Astrocyte (in vitro differentiated cells and primary cell): ENCODE measurements around the gene GPR158. TPM values are rescaled to one million over a fixed set of nuclear protein-coding genes. Genes with fewer than 3 reads are reported as not detected.
A peak's percentile ranks its signal among the peaks of the same experiment; 100 is the strongest.

ENCODE experiments used
- DNase-seq: peaks from one replicate; pipeline ENCODE4 v3.0.0-alpha.2; 2010; ENCODE audit warnings: low read depth
- FAIRE-seq: peaks from 2 replicates; lab custom pipeline; 2011; peaks lifted over from hg19 to GRCh38; lab: Jason Lieb, UNC
- H2AFZ ChIP-seq: 2 replicates; pipeline ENCODE4 v1.6.0; 2012; ENCODE audit warnings: low read depth, low read length, inconsistent platforms
- H3K27ac ChIP-seq: 2 replicates; pipeline ENCODE4 v1.5.1; 2011; ENCODE audit warnings: low read depth, low read length, inconsistent platforms
- H3K27me3 ChIP-seq: 2 replicates; pipeline ENCODE4 v1.6.0; 2011; ENCODE audit warnings: low read length, inconsistent platforms; ENCODE audit not compliant: insufficient read depth
- H3K36me3 ChIP-seq: 2 replicates; pipeline ENCODE4 v1.5.1; 2011; ENCODE audit warnings: low read length, inconsistent platforms; ENCODE audit not compliant: insufficient read depth
- H3K4me1 ChIP-seq: 2 replicates; pipeline ENCODE4 v1.5.1; 2011; ENCODE audit warnings: low read length, inconsistent platforms; ENCODE audit not compliant: insufficient read depth
- H3K4me2 ChIP-seq: 2 replicates; pipeline ENCODE4 v1.6.0; 2012; ENCODE audit warnings: low read length, inconsistent platforms
- H3K4me3 ChIP-seq: 2 replicates; pipeline ENCODE4 v1.5.1; 2011; ENCODE audit warnings: low read depth, mild to moderate bottlenecking, low read length, inconsistent platforms; ENCODE audit not compliant: insufficient read depth
- H3K79me2 ChIP-seq: 2 replicates; pipeline ENCODE4 v1.6.0; 2012; ENCODE audit warnings: mild to moderate bottlenecking, low read length, inconsistent platforms; ENCODE audit not compliant: insufficient read depth
- H3K9ac ChIP-seq: 2 replicates; pipeline ENCODE4 v1.6.0; 2012; ENCODE audit warnings: mild to moderate bottlenecking, low read length, inconsistent platforms
- H3K9me3 ChIP-seq: 2 replicates; pipeline ENCODE4 v1.5.1; 2012; ENCODE audit warnings: low read depth, mild to moderate bottlenecking, low read length, inconsistent platforms; ENCODE audit not compliant: insufficient read depth
- H4K20me1 ChIP-seq: 2 replicates; pipeline ENCODE4 v1.6.0; 2012; ENCODE audit warnings: low read length, inconsistent platforms; ENCODE audit not compliant: insufficient read depth
- H3K27ac Mint-ChIP-seq: one replicate; pipeline ENCODE4 v1.8.0; 2021; ENCODE audit warnings: mild to moderate bottlenecking, mixed read lengths; ENCODE audit not compliant: unreplicated experiment
- H3K27me3 Mint-ChIP-seq: one replicate; pipeline ENCODE4 v1.8.0; 2021; ENCODE audit warnings: low read depth, mixed read lengths; ENCODE audit not compliant: unreplicated experiment
- H3K36me3 Mint-ChIP-seq: one replicate; pipeline ENCODE4 v1.8.0; 2021; ENCODE audit warnings: low read depth, mixed read lengths; ENCODE audit not compliant: unreplicated experiment
- H3K4me1 Mint-ChIP-seq: one replicate; pipeline ENCODE4 v1.8.0; 2021; ENCODE audit warnings: low read depth, mixed read lengths; ENCODE audit not compliant: unreplicated experiment
- H3K4me3 Mint-ChIP-seq: one replicate; pipeline ENCODE4 v1.8.0; 2021; ENCODE audit warnings: mild to moderate bottlenecking, moderate library complexity, mixed read lengths; ENCODE audit not compliant: unreplicated experiment
- H3K9me3 Mint-ChIP-seq: one replicate; pipeline ENCODE4 v1.8.0; 2021; ENCODE audit warnings: mild to moderate bottlenecking, mixed read lengths; ENCODE audit not compliant: unreplicated experiment
- CTCF ChIP-seq: IDR thresholded peaks from 2 replicates; pipeline ENCODE4 v1.5.1; 2011; ENCODE audit warnings: low read depth, mild to moderate bottlenecking, inconsistent platforms, low read length, moderate library complexity; ENCODE audit not compliant: insufficient read depth
- EZH2 ChIP-seq: IDR thresholded peaks from 2 replicates; pipeline ENCODE4 v1.6.1; 2012; ENCODE audit warnings: mild to moderate bottlenecking, low read length, inconsistent platforms; ENCODE audit not compliant: insufficient read depth
- total RNA-seq: library from RNA; stranded (reverse); gene quantifications from 2 replicates; pipeline ENCODE4 v1.2.1, GENCODE V29; 2021

The GPR158 gene
- total RNA-seq, 1 donor from 2014 or later: 0.27 TPM

- no peaks in the 10 kb centered on the region for H3K27me3 Mint-ChIP-seq
- Histone ChIP-seq H3K9me3 (no peaks in the 10 kb centered on the region), H3K36me3 (no peaks in the 10 kb centered on the region), H3K27me3 (no peaks in the 10 kb centered on the region), H3K4me1 (no peaks in the 10 kb centered on the region), H2AFZ (no peak overlapping the region), H3K4me3 (no peak overlapping the region), H3K4me2 (no peak overlapping the region), H3K27ac (no peak overlapping the region), H3K9ac (no peak overlapping the region), H3K79me2 (no peaks in the 10 kb centered on the region), H4K20me1 (no peaks in the 10 kb centered on the region)
- H3K9me3 Mint-ChIP-seq: no peaks in the 10 kb centered on the region
- no peak overlapping the region for H3K27ac Mint-ChIP-seq
- no peak for TF ChIP-seq EZH2
- TF ChIP-seq CTCF: no peak
- no peak overlapping the region for H3K4me3 Mint-ChIP-seq
- FAIRE-seq: no peak
- H3K4me1 Mint-ChIP-seq: no peaks in the 10 kb centered on the region
- DNase-seq: no peak
- no peaks in the 10 kb centered on the region for H3K36me3 Mint-ChIP-seq
Measured at GRCh38 chr10:25483999-25484398, 309.2 kb downstream of the GPR158 start.

GRCh38 chr10:25487266-25487665, 312.5 kb downstream of the GPR158 start:
- no peak for FAIRE-seq
- H3K9me3 ChIP-seq: no peaks in the 10 kb centered on the region
- no peaks in the 10 kb centered on the region for H4K20me1 ChIP-seq
- Mint-ChIP-seq H3K4me3 (no peak overlapping the region), H3K27me3 (no peaks in the 10 kb centered on the region), H3K4me1 (peaks cover 5% of the 10 kb centered on the region), H3K9me3 (no peaks in the 10 kb centered on the region), H3K27ac (no peak overlapping the region), H3K36me3 (no peaks in the 10 kb centered on the region)
- no peak overlapping the region for H2AFZ ChIP-seq
- DNase-seq: no peak
- no peaks in the 10 kb centered on the region for H3K27me3 ChIP-seq
- H3K4me1 ChIP-seq: peaks cover under 1% of the 10 kb centered on the region
- TF ChIP-seq CTCF (no peak), EZH2 (no peak)
- no peaks in the 10 kb centered on the region for H3K36me3 ChIP-seq
- H3K4me2 ChIP-seq: no peak overlapping the region
- H3K79me2 ChIP-seq: no peaks in the 10 kb centered on the region
- no peak overlapping the region for H3K27ac ChIP-seq
- no peak overlapping the region for H3K4me3 ChIP-seq
- H3K9ac ChIP-seq: no peak overlapping the region

GRCh38 chr10:25492040-25492439, 317.2 kb downstream of the GPR158 start:
- DNase-seq: no peak

More at GRCh38 chr10:25492040-25492439, 317.2 kb downstream of the GPR158 start:
- no peaks in the 10 kb centered on the region for H3K36me3 ChIP-seq
- no peaks in the 10 kb centered on the region for H4K20me1 ChIP-seq
- FAIRE-seq: no peak
- Mint-ChIP-seq H3K9me3 (no peaks in the 10 kb centered on the region), H3K27ac (peak overlapping the region; percentile 48), H3K27me3 (no peaks in the 10 kb centered on the region), H3K4me3 (no peak overlapping the region), H3K36me3 (no peaks in the 10 kb centered on the region), H3K4me1 (peaks cover 23% of the 10 kb centered on the region)
- H3K27ac ChIP-seq: no peak overlapping the region
- H3K4me3 ChIP-seq: no peak overlapping the region
- no peak overlapping the region for H3K9ac ChIP-seq
- TF ChIP-seq CTCF (no peak), EZH2 (no peak)
- H3K9me3 ChIP-seq: no peaks in the 10 kb centered on the region
- H3K4me2 ChIP-seq: no peak overlapping the region
- H3K79me2 ChIP-seq: no peaks in the 10 kb centered on the region
- no peak overlapping the region for H2AFZ ChIP-seq
- no peaks in the 10 kb centered on the region for H3K27me3 ChIP-seq
- H3K4me1 ChIP-seq: peaks cover 13% of the 10 kb centered on the region
